GM19395 (cell line): ENCODE data around the gene DNAL4.

ENCODE experiments used
- ATAC-seq: cut with Tn5 transposase; IDR thresholded peaks from one replicate; pipeline ENCODE4 v1.9.1; 2021; ENCODE audit warnings: mild to moderate bottlenecking, moderate library complexity; ENCODE audit not compliant: unreplicated experiment

DNAL4 gene

DNA sequence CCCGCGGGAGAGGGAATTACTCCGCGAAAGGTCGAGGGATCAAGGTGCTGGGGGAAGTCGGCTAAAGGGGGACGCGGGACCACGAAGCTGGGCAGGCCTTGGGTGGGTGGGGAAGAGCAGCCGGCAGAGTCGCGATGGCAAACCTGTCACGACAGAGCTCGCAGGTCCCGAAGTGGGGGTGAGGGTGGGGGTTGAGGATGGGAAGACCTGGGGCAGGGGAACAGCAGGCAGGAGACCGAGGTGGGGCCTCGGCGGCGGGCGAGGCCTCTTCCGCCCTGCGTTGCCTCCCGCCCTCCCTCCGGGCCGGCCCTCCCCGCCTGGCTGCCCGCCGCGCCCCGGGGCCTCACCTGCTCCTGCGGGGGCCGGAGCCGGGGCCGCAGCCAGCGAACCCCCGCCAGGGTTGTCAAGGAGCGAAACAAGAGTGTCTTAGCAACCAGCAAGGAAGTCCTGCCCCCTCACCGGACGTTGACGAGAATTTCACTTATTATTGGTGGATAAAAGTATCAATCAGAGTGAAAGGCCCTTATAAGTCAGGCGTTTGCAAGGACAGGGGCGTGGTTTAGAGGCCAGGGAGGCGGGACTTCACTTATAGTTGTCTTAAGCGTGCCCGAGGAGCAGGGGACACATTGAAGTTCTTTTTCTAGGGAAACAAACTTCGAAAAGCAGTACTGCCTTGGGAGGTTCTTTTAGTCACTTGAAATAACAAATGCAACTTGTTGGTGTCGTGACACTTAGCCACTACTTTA is at the start of gene DNAL4:
Gene DNAL4, minus strand, starts transcription at position 423 of the 746 bp plus-strand sequence. CDS start 11,412 bp downstream, outside the sequence.
- peak; percentile 96 for ATAC-seq

- ATAC-seq, result no peak
These were observed 49.3 kb upstream of the DNAL4 start for GRCh38 chr22:38843201-38843656.

GRCh38 chr22:38842512-38843200 is 48.7 kb upstream of the DNAL4 start:
- ATAC-seq, result no peak

- no peak for ATAC-seq
These were observed 47.7 kb upstream of the DNAL4 start for GRCh38 chr22:38841635-38842034.

- ATAC-seq, result no peak
These were observed 47.3 kb upstream of the DNAL4 start for GRCh38 chr22:38841211-38841610.

DNA sequence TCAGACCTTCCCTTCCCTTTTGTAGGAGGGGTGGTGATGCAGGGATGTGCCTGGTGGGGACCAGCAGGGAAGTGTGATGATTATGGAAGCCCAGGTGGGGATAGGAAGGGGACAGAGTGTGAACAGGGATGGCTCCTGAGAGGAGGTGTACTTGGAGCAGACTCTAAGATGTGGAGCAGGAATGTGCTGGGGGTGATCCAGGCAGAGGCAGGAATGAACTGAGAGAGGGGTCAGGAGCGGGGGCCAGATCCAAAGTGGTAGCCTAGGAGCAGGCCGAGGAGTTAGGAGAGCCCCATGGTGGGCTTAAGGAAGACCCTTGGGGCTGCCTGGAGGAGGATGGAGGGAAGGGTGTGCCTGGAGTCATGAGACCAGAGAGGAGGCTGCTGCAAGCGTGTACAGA is 46.2 kb upstream of the DNAL4 start:
- no peak for ATAC-seq

- no peak for ATAC-seq
These were observed 45.7 kb upstream of the DNAL4 start for GRCh38 chr22:38839686-38840085.

GRCh38 chr22:38837414-38837928 is 43.5 kb upstream of the DNAL4 start:
- no peak for ATAC-seq

DNA sequence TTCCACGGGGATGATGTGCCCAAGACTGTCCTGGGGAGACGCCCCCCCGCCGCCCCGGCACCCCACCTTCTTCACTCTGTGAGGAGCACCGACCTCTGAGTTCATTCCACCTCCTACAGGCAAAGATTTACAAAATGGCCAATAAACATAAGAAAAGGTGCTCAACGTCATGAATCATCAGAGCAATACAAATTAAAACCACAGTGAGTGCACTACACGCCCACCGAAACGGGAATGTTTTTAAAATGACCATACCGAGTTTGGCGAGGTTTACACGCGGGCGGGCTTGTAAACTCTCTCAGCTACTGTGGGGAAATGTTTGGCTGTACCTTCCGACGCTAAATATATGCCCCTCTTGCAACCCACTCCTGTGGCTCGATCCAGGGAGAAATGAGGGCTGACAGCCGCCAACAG is 42.0 kb upstream of the DNAL4 start:
- ATAC-seq, result no peak

- no peak for ATAC-seq
These were observed 41.0 kb upstream of the DNAL4 start for GRCh38 chr22:38834991-38835390.

DNA sequence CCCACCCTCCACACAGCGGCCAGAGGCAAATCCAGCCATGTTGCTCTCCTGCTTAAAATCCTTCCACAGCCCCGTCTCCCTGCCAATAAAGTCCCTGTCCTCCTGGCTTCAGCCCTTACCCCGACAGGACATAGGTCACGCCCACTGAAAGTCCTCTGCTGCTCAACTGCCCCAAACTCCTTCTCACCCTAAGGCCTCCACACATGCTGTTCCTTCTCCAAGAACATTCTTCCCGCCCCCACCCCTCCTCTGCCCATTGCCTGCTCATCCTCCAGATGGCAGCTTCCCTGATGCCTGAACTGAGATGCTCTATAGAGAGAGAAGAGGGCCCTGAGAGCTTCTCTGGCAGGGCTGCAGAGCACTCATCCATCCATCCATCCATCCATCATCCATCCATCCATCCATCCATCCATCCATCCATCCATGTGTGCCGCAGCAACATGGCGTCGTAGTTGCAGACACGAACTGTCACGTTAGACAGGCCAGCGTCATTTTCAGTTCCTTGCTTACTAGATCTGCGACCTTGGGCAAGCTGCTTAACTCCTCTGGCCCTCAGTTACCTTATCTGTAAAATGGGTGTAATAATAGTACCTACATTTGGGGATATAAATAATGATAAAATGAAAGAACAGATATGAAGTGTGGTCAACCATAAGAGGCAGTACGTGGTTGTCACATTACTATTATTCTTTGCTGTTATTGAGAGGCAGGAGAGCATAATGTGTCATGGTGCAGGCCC is 40.4 kb upstream of the DNAL4 start:
- no peak for ATAC-seq

GRCh38 chr22:38833061-38833460 is 39.1 kb upstream of the DNAL4 start:
- no peak for ATAC-seq

DNA sequence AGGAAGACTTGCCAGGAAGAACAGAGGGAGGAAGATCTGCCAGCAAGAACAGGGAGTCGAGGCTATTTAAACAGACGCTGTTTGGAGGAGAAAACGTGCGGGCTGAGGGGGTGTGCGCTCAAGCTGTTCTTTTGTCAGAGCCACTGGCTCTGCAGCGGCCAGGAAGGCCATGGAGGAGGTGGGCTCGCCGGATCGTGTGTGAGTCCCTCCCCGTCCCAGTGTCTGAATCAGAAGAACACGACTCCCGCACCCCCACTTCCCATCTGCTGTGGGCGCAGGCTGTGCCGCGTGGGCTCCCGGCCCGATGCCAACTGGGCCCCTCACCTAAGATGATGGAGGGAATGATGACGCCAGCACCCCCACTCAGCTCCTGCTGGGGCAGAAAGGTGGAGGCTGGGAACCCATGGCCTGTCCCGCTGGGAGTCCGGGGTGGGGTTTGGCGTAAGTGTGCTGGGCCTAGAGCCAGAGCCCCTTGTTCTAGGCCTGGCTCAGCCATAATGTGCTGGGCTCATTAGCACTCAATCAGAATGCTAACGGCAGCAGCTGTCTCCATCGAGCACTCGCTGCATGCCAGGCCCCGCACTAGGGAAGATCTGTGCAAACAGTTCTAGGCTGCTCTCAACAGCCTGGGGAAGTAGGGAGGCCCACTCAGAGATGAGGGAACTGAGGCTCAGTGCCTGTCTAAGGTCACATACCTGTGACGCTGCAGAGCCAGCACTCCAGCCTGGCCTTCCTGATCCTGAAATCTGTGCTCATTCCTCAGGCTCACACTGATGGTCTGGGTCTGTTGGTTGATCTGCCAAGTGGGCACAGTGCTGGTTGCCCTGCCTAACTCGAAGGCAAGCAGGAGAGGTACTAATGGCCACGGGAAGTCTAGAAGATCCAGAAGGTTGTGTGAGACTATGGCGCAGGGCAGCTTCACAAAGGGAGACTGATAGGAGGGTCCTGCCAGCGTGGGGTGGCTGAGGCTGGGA is 38.3 kb upstream of the DNAL4 start:
- no peak for ATAC-seq

GRCh38 chr22:38831166-38831945 is 37.4 kb upstream of the DNAL4 start:
- no peak for ATAC-seq

DNA sequence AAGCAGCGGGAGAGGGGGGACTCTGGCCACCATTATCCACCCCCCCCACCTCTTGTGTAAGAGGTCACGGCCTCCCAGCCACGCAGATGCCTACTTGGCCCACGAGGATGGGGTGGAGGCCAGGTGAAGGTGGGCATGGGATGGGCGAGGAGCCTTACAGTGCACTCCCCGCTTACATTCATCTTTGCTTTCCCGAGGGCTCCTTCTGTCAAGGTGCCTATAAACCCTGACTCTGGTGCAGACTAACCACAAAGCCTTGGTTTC is 36.8 kb upstream of the DNAL4 start:
- ATAC-seq, result no peak

GRCh38 chr22:38830026-38830844 is 36.3 kb upstream of the DNAL4 start:
- ATAC-seq, result no peak

- ATAC-seq, result no peak
These were observed 35.5 kb upstream of the DNAL4 start for GRCh38 chr22:38829485-38829884.

DNA sequence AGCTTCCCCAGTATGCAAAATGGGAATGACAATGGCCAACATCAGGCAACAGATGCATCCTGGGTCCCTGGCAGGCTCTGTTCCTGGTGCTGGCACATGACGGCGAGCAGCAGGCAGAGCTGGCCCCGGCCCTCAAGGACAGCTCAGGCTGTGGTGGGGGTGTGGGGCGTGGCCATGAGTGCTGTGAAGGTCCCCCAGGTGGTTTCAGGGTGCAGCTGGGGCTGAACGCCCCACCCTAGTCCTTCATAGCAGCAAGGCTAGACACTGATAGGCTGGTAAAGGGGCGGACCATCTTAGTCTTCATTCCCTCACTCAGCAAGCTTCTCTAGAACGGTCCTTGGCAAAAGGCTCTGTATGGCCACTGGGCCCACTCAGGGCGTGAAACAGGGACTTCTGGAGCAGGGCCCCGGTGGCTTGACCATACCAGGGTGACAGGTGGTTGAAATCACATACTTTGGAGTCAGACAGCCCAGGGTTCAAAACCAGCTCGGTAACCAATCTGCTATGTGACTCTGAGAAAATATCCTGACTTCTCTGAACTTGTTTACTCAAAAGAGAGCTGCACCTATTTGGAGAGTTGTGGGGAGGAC is 34.8 kb upstream of the DNAL4 start:
- ATAC-seq, result no peak

- ATAC-seq, result no peak
These were observed 34.2 kb upstream of the DNAL4 start for GRCh38 chr22:38828191-38828590.
